Measurements from ENCODE around the gene PNPLA6.

The PNPLA6 gene

GRCh38 chr19:7515110-7515644 is 20.3 kb upstream of the PNPLA6 start:
- FAIRE-seq = no peak
- DNase-seq (ENCODE audit: low spot score) = no peak

- DNase-seq (ENCODE audit: low spot score) = peak; percentile 26
- FAIRE-seq = no peak
Measured at GRCh38 chr19:7515645-7516151, 19.8 kb upstream of the PNPLA6 start, which contains the start of gene ZNF358. ZNF358 (plus strand) TSS chr19:7516103; CDS start chr19:7519243, 3,140 bp downstream.

GRCh38 chr19:7516333-7516732 is 19.2 kb upstream of the PNPLA6 start:
- no peak for DNase-seq (ENCODE audit: low spot score)

GRCh38 chr19:7516878-7517277 is 18.6 kb upstream of the PNPLA6 start:
- no peak for DNase-seq (ENCODE audit: low spot score)
- FAIRE-seq = no peak

More at GRCh38 chr19:7516333-7516732, 19.2 kb upstream of the PNPLA6 start:
- FAIRE-seq = no peak

GRCh38 chr19:7519361-7520130 is 16.0 kb upstream of the PNPLA6 start:
- DNase-seq (ENCODE audit: low spot score) (no peak), FAIRE-seq (no peak)

GRCh38 chr19:7520131-7521051 is 15.1 kb upstream of the PNPLA6 start:
- DNase-seq (ENCODE audit: low spot score) (no peak), FAIRE-seq (no peak)

- no peak for FAIRE-seq
Measured at GRCh38 chr19:7521551-7522071, 13.9 kb upstream of the PNPLA6 start.

GRCh38 chr19:7522072-7522922 is 13.2 kb upstream of the PNPLA6 start, which contains the start of gene MCOLN1:
MCOLN1 (plus strand) TSS chr19:7522624; CDS start chr19:7522751, 127 bp downstream.
- FAIRE-seq = peak; percentile 33
- DNase-seq (ENCODE audit: low spot score) = peak; percentile 87

More at GRCh38 chr19:7521551-7522071, 13.9 kb upstream of the PNPLA6 start:
- DNase-seq (ENCODE audit: low spot score) = no peak

GRCh38 chr19:7522923-7523667 is 12.4 kb upstream of the PNPLA6 start:
- DNase-seq (ENCODE audit: low spot score) = no peak
- FAIRE-seq = no peak

- DNase-seq (ENCODE audit: low spot score) (no peak), FAIRE-seq (no peak)
Measured at GRCh38 chr19:7524523-7524922, 11.0 kb upstream of the PNPLA6 start.

GRCh38 chr19:7524992-7525739 is 10.4 kb upstream of the PNPLA6 start:
- DNase-seq (ENCODE audit: low spot score) (no peak), FAIRE-seq (no peak)

- DNase-seq (ENCODE audit: low spot score) = no peak
- no peak for FAIRE-seq
Measured at GRCh38 chr19:7526059-7526929, 9.2 kb upstream of the PNPLA6 start.

- FAIRE-seq (no peak), DNase-seq (ENCODE audit: low spot score) (no peak)
Measured at GRCh38 chr19:7527516-7528191, 7.9 kb upstream of the PNPLA6 start.

- no peak for DNase-seq (ENCODE audit: low spot score)
- no peak for FAIRE-seq
Measured at GRCh38 chr19:7528192-7528519, 7.4 kb upstream of the PNPLA6 start.

- no peak for DNase-seq (ENCODE audit: low spot score)
- FAIRE-seq = no peak
Measured at GRCh38 chr19:7528522-7529245, 6.8 kb upstream of the PNPLA6 start.

GRCh38 chr19:7529246-7529600 is 6.3 kb upstream of the PNPLA6 start:
- DNase-seq (ENCODE audit: low spot score) (no peak), FAIRE-seq (no peak)
